SK-N-MC (cell line): ENCODE measurements around the gene OSER1.

ENCODE experiments used
- EZH2 ChIP-seq: fragments of 200-600 bp; sonication (generic); IDR thresholded peaks from one replicate; pipeline ENCODE4 v1.6.1; 2017; ENCODE audit warnings: antibody characterized with exemption
- FOXP2 ChIP-seq: optimal IDR thresholded peaks from 2 replicates; pipeline ENCODE3; 2011; ENCODE audit warnings: mild to moderate bottlenecking, moderate library complexity; ENCODE audit not compliant: insufficient read depth; ENCODE audit errors: extremely low read length, control extremely low read depth
- POLR2AphosphoS5 ChIP-seq: IDR thresholded peaks from 2 replicates; pipeline ENCODE4 v1.6.1; 2012; ENCODE audit warnings: mild to moderate bottlenecking, low read depth, low read length, borderline replicate concordance

- TF ChIP-seq EZH2 (no peak), POLR2AphosphoS5 (no peak), FOXP2 (no peak)
Measured at GRCh38 chr20:44173846-44174245, 36.7 kb downstream of the OSER1 start.
